Measurements from ENCODE around the gene SLC9A7.
"Not testable (repeated sequence)": the region's sequence is repeated elsewhere in the genome, so short reads cannot be mapped to it uniquely, and the experiment has no call there.

Gene SLC9A7

DNA sequence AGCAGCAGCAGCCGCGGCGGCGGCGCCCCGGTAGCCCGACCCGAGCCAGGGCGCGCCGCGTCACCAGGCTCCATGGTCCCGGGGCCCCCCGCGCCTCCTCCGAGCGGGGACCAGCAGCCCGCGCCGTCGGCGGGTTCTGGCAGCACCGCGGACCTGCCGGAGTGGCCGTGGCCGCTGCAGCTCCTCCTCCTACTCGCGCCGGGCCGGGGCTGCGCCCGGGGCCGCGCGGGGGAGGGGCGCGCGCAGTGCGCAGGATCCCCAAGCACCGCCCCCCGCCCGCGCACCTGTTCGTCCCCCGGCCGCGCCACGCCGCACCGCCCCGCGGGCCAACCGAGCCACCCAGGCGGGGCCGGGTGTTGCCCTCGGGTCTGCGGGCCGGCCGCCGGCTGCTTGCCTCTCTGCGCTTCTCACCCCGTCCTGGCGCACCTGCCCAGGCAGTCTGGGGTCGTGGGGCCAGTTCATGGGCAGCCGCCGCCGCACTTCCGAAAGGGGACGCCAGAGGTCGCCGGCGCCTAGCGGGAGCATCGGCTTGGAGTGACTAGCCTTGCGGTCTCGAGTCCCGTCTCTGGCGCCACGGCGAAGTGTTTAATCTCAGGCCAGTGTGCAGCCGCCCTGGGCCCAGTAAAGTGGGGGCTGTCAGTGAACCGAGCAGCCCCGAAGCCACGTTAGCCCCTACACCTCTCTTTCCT lies at the start of gene SLC9A7:
Gene SLC9A7 (minus strand): TSS at position 163 of the 689 bp plus-strand sequence. CDS start 89 bp downstream, at position 74.
- DNase-seq (ENCODE audit: low read depth in 1 of 2, low spot score in 1 of 2) = peak; percentile 62 to 63

DNA sequence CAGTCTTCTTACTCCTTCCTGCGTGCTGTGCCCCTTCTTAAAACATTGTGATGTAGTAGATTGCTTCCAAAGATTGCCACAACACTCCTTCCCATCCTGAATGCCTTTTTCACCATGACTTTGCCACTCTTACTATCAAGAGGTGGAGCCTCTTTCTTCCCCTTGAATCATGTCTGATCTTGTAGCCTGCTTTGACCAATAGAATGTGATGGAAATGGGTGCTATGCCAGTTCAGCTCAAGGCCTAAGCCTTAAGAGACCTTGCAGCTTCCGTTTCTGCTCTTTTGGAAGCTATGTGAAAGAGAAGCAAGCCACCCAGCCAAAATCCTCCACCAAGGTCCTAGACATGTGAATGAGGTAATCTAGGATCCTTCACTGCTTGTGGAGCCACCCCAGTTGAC lies 46.4 kb upstream of the SLC9A7 start:
- no peak for DNase-seq (ENCODE audit: low read depth in 1 of 2, low spot score in 1 of 2)

DNA sequence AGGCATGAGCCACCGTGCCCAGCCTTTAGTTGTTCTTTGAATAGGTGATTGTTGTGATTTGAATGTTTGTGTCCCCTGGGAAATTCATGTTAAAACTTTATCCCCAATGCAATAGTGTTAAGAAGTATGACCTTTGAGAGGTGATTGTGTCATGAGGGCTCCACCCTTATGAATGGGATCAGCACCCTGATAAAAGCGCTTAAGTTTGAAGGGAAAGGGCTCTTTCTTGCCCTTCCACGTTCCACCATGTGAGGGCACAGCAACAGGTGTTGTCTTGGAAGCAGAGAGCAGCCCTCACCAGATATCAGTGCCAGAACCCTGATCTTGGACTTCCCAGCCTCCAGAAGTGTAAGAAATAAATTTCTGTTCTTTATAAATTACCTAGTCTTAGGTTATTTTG lies 44.2 kb upstream of the SLC9A7 start:
- DNase-seq (ENCODE audit: low read depth in 1 of 2, low spot score in 1 of 2) = no peak

DNA sequence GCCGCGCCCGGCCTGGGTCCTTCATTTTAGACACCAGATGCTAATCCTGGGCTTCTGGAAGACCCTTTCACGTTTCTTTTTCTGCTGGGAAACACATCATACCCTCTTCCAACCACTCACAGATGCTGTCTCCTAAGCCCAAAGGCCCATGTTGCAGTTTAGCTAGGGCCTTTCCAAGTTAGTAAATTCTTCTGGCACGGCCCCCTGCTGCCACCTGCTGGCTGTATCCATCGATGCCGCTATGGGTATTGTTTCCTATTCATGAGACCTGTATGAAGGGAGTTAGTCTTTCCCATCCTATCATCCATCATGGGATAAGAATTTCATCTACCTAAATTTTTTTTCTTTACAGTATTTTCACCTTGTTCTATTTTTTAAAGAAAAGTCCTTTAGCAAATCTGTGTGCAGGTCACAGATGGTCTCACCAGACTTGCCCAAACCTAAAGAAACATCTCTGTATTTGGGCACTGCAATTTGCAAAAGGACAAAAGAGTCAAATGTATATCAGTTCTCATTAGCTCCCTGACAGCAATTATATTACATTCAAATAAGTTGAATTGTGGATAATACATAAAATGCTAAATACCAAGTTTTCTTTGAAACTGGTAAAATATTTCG lies 37.8 kb upstream of the SLC9A7 start:
- DNase-seq (ENCODE audit: low read depth in 1 of 2, low spot score in 1 of 2) = peak; percentile 55 to 56

DNA sequence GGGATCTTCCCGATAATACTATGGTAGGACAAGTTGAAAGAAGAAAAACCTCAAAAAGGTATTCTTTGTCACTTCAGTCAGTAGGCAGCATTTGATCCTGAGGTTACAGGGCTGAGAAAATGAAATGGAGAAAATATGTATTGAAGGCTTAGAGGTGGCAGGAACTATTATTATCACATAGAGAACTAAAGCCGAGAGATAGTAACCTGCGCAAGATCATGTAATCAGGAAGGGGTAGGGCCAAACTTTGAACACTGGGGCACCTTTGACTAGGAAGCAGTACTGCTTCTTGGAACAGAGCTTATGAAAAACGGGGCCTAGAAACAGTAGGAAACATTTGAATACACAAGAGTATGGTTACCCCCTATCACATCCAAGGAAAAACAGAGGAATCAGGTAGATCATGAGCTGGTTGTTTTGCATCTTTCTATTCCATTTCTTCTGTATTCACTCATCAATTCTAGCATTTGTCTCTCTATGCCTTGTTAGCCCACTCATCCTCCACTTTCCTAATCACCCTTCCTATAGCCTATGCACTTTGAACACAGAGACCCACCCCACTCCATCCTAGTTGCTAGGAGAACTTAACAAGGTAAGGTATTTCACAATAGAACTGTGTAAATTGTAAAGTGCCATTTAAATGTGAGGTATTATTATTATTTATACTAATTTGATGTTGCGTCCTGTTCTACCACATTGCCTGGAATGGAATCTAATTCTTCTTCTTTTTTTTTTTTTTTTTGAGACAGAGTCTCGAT lies 34.6 kb upstream of the SLC9A7 start:
- DNase-seq (ENCODE audit: low read depth in 1 of 2, low spot score in 1 of 2) = no peak

DNA sequence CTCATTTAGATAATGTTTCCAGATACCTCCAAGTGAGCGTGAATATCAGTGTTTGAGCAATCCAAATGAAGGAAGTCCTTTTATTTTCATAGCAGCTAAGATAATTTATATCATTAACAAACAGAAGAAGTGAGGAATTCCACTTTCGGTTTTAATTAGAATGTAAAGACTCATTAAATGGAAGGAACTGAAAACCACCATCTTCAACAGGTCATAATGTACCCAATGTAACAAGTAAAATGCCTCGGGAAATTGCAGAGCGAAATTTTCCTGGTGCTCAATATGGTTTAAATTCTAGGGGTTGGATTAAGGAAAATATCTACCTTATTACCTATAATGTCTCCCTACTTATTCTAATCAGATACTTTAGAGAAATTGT lies 33.9 kb upstream of the SLC9A7 start:
- DNase-seq (ENCODE audit: low read depth in 1 of 2, low spot score in 1 of 2) = no peak

DNA sequence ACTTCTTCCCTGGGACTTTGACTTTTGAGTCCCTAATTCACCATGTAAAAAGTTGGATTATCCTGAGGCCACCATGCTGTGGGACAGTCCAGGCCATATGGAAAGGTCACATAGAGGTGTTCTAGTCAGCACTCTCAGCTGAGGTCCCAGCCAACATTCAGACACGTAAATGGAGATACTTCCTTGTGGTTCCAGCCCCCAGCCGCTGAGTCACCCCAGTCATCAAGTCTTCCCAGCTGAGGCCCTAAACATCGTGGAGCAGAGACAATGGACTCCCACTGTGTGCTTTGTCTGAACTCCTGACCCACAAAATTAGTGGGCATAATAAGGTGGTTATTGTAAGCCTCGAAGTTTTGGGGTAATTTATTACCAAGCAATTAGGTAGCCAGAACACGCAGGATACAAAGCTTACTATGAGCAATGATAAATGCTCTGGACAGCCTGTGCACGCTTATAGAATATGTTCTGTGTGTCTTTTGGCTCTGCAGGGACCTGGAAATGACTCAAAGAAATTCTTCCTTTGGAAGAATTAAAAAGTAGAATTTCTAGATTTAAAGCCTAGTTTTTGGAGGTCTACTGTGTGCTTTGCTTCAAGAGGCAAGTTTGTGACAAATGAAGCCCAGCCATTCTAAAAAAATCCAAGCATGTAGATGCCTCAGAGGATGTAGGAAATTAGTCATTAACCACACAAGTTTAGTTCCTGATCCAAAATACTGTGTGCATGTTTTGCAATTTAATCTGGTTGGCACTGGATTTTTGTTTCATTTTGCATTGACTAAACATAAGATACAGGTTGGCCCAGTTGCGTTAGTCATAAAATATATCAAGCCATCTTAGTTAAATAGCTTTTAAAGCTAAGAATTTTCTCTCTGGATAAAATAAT lies 33.2 kb upstream of the SLC9A7 start:
- DNase-seq (ENCODE audit: low read depth in 1 of 2, low spot score in 1 of 2) = no peak

DNA sequence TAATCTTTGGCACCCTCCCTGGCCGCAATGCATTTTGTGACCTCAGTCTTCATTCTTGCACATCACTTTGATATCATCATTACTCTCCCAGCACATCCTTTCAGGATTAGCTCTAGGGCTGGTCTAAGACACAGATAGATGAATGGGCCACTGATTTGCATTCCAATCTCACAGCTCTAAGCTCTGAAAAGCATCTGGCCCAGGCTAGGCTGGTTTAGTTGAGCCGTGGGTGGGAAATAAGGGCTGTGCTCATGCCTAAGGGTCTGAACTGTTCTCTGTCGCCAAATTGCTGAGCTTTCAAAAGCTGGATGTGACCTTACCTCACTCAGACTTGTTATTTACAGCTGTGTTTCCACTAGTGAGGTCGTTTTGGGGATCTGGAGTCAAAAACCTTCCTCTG lies 30.0 kb upstream of the SLC9A7 start:
- DNase-seq (ENCODE audit: low read depth in 1 of 2, low spot score in 1 of 2) = no peak

DNA sequence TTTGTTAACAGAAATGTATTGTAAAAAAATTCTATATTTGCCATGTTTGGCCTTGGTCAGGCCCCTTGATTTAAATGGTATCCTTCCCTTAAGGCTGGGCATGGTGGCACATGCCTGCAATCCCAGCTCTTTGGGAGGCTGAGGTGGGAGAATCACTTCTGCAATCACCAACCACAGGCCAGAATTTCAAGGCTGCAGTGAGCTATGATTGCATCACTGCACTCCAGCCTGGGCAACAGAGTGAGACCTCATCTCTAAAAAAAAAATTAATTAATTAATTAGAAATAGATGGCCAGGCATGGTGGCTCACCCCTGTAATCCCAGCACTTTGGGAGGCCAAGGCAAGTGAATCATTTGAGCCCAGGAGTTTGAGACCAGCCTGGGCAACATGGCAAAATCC lies 25.5 kb upstream of the SLC9A7 start:
- not testable (repeated sequence) for DNase-seq (ENCODE audit: low read depth in 1 of 2, low spot score in 1 of 2)

DNA sequence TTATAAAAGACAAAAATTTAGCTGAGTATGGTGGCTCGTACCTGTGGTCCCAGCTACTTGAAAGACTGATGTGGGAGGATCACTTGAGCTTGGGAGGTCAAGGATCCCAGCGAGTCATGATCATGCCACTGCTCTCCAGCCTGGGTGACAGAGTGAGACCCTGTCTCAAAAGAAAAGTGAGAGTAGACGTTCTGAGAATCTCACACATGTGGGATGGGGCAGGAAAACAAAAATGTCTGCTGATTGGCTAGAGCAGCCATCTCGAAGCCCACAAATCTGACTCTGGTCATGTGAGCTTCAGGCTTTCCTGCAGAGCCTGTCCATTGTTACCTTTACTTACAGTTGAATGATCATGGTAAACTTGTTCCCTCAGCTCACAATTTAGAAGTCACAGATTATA lies 23.1 kb upstream of the SLC9A7 start:
- no peak for DNase-seq (ENCODE audit: low read depth in 1 of 2, low spot score in 1 of 2)

DNA sequence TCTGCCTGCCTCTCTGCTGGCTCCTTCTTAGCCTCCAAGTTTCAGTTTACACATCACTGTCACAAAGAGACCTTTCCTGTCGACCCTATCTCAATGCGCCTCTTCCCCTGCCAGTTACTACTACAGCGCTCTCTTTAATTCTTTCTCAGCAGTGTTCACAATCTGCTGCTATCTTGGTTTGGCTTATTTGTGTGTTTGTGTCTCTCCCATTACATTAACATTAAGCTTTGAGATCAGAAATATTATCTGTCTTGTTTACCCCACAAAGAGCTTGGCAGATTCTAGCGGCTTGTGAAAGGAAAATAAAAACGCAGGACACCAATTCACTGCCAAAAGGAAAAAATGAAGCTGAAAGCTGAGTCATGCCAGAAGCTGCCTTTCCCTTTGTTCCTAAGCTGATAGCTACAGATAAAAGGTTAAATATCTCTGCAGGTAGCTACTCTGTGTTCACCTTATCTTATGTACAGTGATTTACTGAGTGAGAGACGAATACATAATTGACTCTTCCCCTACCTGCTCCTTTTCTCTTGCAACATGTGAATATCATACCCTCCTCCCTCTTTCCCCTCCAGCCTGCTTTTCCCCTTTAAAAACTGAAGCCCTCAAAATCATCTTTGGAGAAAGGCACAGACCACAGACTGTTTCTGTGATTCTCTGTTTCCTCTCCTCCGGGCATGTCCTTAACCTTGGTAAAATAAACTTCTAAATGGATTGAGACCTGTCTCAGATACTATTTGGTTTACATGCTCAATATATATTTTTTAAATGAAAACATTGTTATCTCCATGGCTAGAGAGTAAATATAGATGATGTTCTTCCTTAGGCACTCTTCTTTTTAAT lies 19.3 kb upstream of the SLC9A7 start:
- no peak for DNase-seq (ENCODE audit: low read depth in 1 of 2, low spot score in 1 of 2)

DNA sequence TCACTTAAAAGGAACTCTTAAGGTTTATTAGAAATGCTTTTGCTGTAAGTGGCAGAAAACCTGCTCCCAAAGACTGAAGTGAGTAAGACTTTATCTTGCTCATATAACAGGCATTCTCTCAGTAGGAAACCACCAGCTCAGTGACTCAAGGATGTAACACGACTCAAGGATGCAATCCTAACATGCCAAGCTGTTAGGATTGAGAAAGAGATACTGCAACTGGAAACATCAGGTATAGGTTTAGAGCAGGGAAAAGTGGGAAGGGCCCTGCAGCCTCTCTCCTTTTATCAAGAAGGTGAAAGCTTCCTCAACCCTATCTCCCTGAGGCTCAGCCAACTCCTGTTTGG lies 11.9 kb upstream of the SLC9A7 start:
- DNase-seq (ENCODE audit: low read depth in 1 of 2, low spot score in 1 of 2) = no peak

DNA sequence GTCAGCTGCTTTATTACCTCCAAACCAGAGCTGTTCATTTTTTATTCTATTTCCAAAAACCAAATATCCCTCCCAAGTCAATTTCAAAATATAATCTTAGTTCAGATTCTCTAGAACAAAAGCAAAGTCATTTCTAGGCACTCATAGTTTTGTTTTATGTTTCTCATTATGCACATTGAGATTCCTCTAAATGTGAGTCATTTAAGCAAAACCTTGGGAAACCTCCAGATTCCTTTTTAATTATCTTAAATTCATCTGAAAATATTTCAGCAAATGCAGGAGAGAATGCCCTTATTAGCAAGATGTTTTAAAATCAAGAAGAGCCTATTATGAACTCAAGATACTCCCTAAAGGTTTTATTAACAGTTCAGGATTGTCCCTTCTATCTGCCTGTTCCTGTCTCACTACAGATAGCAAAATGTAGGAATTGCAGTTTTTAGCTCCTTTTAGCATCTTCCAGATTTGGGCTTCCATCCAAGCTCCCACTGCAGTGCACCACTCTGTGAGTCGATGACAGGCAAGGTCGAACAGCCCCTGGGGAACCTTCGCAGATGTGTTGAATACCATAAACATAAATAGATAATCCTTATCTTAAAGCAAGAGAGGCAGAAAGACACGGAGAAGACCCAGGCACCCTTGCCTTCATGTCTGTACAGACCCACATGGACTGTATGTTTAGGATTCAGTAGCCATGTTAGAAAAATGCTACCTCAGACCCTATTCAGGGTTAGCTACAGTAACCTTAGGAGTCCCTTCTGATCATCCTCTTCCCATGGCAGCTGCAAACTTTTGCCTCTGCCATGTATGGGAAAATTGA lies 11.3 kb upstream of the SLC9A7 start:
- DNase-seq (ENCODE audit: low read depth in 1 of 2, low spot score in 1 of 2) = no peak

DNA sequence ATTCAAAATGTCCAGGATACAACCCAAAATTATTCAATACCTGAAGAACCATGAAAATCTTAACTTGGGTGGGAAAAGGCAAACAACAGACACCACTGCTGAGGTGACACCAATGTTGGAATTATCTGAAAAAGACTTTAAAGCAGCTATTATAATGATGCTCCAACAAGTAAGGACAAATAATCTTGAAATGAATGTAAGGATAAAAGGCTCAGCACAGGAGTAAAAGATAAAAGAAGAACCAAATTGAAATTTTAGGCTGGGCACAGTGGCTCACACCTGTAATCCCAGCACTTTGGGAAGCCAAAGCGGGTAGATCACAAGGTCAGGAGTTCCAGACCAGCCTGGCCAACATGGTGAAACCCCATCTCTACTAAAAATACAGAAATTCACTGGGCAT lies 4.0 kb upstream of the SLC9A7 start:
- DNase-seq (ENCODE audit: low read depth in 1 of 2, low spot score in 1 of 2) = no peak

DNA sequence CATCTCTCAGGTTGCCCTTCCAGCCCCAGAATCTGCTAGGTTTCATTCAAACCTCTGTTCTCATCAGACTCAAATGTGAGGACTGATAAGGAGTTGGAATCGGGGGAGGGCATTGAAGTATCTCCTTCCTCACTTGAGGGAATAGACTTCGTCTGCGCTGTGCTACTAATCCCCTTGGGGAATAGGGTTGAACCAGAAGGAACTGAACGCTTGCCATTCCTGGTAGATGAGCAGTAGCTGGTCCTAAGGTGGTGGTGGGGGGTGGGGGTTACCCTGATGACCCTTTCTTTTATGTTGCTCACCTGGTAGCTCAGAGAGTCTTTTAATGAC lies 692 bp upstream of the SLC9A7 start:
- DNase-seq (ENCODE audit: low read depth in 1 of 2, low spot score in 1 of 2) = no peak

DNA sequence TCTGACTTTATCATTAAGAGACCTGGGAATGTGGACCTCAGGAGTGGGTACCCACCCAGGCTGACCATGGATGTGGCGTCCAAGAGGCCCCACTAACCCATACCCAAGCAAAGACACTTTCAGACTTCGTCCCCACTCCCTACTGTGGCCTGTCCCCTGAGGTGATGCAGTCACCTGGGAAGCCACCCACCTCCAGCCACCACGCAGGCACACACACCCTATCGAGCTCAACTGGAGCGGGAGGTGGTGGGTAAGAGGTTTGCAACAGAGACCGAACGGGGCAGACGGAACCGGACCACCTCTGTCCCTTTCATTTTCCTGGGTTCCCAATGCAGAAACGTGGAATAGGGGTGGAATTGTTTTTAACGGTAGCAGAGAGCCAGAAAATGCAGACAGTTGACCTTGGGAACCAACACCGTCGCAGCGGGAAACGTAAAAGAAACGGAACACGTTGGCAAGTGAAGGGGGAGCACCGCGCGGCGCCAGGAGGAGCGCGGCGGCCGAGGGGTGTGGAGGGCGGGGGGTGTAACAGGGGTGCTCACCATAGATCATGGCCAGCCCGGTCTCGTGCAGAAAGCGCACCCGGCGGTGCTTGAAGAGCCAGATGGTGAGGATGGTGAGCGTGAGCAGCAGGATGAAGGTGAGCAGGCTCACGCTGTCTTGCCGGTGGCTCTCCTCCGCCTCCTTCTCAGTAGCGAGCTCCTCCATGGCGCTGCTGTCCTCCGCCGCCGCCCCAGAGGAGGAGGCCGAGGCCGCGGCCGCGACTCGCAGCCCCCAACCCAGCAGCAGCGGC lies 559 bp downstream of the SLC9A7 start:
- DNase-seq (ENCODE audit: low read depth in 1 of 2, low spot score in 1 of 2) = peak; percentile 3 to 4

DNA sequence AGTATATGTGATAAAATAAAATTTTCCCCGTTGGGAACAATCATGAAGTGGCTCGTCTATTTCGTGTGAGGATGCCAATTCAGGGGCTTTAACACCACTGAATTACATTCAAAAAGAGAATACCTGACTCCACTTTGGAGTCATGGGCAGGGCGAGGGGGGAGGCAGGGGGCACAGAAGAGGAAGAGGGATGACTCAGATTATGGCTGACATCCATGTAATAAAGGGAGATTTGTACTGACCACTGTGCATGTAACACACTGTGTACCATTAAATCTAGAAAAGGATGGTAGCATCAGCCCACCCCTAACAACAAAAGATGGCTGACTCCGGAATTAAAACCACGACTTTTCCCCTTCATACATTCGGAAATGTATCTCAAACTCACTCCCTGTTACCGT lies 1.3 kb downstream of the SLC9A7 start:
- DNase-seq (ENCODE audit: low read depth in 1 of 2, low spot score in 1 of 2) = no peak

DNA sequence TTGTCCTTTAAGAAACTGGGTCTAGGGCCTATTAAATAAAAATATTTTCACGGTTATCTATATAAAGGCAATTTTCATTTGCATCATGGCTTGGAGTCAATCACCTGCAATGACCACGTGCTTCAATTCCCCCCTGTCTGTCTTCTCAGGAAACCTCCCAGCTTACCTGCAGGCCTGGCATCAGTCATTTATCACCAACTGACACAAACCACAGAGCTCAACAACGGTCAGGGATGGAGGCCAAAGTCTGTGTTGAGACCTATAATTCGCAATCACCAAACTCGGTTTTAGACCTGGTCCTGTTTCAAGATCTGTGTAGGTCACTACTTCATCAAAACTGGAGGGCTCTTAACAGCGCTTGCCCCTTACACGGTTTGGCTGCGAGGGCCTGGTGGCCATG lies 1.9 kb downstream of the SLC9A7 start:
- DNase-seq (ENCODE audit: low read depth in 1 of 2, low spot score in 1 of 2) = no peak

DNA sequence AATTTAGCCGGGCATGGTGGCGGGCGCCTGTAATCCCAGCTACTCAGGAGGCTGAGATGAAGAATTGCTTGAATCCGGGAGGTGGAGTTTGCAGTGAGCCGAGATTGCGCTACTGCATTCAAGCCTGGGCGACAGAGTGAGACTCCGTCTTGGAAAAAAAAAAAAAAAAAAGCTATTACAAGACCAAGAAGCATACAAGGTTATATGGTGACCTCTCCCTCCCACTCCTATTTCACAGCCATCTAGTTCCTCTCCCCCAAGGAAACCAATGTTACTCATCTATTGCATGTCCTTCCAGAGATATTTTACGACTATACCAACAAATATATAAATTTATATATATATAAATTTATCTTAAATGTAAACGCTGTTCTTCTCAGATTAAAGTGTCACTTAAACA lies 3.2 kb downstream of the SLC9A7 start:
- DNase-seq (ENCODE audit: low read depth in 1 of 2, low spot score in 1 of 2) = no peak

Measured in activated CD4-positive, alpha-beta T cell treated with anti-CD3 and anti-CD28 coated beads, Interleukin-2, amount 50 U/mL, for 24 hours (primary cell).